BLaER1 (cell line): ENCODE data around the gene BCAT1.
"Not testable (repeated sequence)": the region's sequence is repeated elsewhere in the genome, so short reads cannot be mapped to it uniquely, and the experiment has no call there.

ENCODE experiments used
- H3K27ac ChIP-seq: shearing (Covaris generic); formaldehyde crosslinking; 2 replicates; pipeline ENCODE4 v1.8.1; 2022
- H3K27me3 ChIP-seq: shearing (Covaris generic); formaldehyde crosslinking; 2 replicates; pipeline ENCODE4 v1.8.1; 2022
- H3K36me3 ChIP-seq: shearing (Covaris generic); formaldehyde crosslinking; 2 replicates; pipeline ENCODE4 v1.8.1; 2022
- H3K4me1 ChIP-seq: shearing (Covaris generic); formaldehyde crosslinking; 2 replicates; pipeline ENCODE4 v1.8.1; 2022
- H3K4me2 ChIP-seq: shearing (Covaris generic); formaldehyde crosslinking; 2 replicates; pipeline ENCODE4 v1.8.1; 2022
- H3K4me3 ChIP-seq: shearing (Covaris generic); formaldehyde crosslinking; 2 replicates; pipeline ENCODE4 v1.8.1; 2022
- H3K9ac ChIP-seq: shearing (Covaris generic); formaldehyde crosslinking; 2 replicates; pipeline ENCODE4 v1.8.1; 2022
- H3K9me3 ChIP-seq: shearing (Covaris generic); formaldehyde crosslinking; 2 replicates; pipeline ENCODE4 v1.8.1; 2022
- H4K20me1 ChIP-seq: shearing (Covaris generic); formaldehyde crosslinking; 2 replicates; pipeline ENCODE4 v1.8.1; 2022
- Cebpa-rat ChIP-seq: shearing (Covaris generic); IDR thresholded peaks from 2 replicates; pipeline ENCODE4 v1.8.1; 2022

Gene BCAT1

GRCh38 chr12:24918596-24918995 lies 30.3 kb downstream of the BCAT1 start:
- Histone ChIP-seq H3K27ac (no peak overlapping the region), H4K20me1 (peaks cover 100% of the 10 kb centered on the region), H3K9ac (no peak overlapping the region), H3K27me3 (no peaks in the 10 kb centered on the region), H3K4me2 (no peak overlapping the region), H3K36me3 (peaks cover 92% of the 10 kb centered on the region), H3K4me3 (no peak overlapping the region), H3K9me3 (peaks cover 4% of the 10 kb centered on the region), H3K4me1 (peaks cover 33% of the 10 kb centered on the region)
- no peak for TF ChIP-seq Cebpa-rat

- H3K27ac ChIP-seq: no peak overlapping the region
- no peak for TF ChIP-seq Cebpa-rat
- H3K4me3 ChIP-seq: no peak overlapping the region
- no peaks in the 10 kb centered on the region for H3K27me3 ChIP-seq
- H4K20me1 ChIP-seq: peaks cover 100% of the 10 kb centered on the region
- no peak overlapping the region for H3K9ac ChIP-seq
- H3K4me2 ChIP-seq: no peak overlapping the region
- peaks cover 86% of the 10 kb centered on the region for H3K36me3 ChIP-seq
- H3K9me3 ChIP-seq: peaks cover 4% of the 10 kb centered on the region
- H3K4me1 ChIP-seq: peaks cover 25% of the 10 kb centered on the region
These were observed 33.4 kb downstream of the BCAT1 start for GRCh38 chr12:24915501-24915900.

- Histone ChIP-seq H3K4me2 (peak overlapping the region; percentile 15; the same call in 1 of the 2 replicates), H3K27me3 (no peaks in the 10 kb centered on the region), H3K9me3 (peaks cover 4% of the 10 kb centered on the region), H3K27ac (no peak overlapping the region), H3K9ac (no peak overlapping the region), H3K36me3 (peaks cover 85% of the 10 kb centered on the region), H3K4me1 (peaks cover 40% of the 10 kb centered on the region), H4K20me1 (peaks cover 100% of the 10 kb centered on the region), H3K4me3 (no peak overlapping the region)
- no peak for TF ChIP-seq Cebpa-rat
These were observed 34.9 kb downstream of the BCAT1 start for GRCh38 chr12:24913953-24914352.

GRCh38 chr12:24913130-24913529 lies 35.8 kb downstream of the BCAT1 start:
- Histone ChIP-seq H3K27ac (no peak overlapping the region), H3K9ac (no peak overlapping the region), H4K20me1 (peaks cover 100% of the 10 kb centered on the region), H3K27me3 (no peaks in the 10 kb centered on the region), H3K36me3 (peaks cover 86% of the 10 kb centered on the region), H3K4me3 (no peak overlapping the region), H3K9me3 (peaks cover 4% of the 10 kb centered on the region), H3K4me2 (no peak overlapping the region), H3K4me1 (peaks cover 44% of the 10 kb centered on the region)
- TF ChIP-seq Cebpa-rat: no peak

- H3K9me3 ChIP-seq: no peaks in the 10 kb centered on the region
- no peak overlapping the region for H3K4me3 ChIP-seq
- H3K36me3 ChIP-seq: peaks cover 83% of the 10 kb centered on the region
- no peak for TF ChIP-seq Cebpa-rat
- H3K4me2 ChIP-seq: no peak overlapping the region
- H3K27me3 ChIP-seq: no peaks in the 10 kb centered on the region
- no peak overlapping the region for H3K9ac ChIP-seq
- no peak overlapping the region for H3K27ac ChIP-seq
- H4K20me1 ChIP-seq: peaks cover 100% of the 10 kb centered on the region
- H3K4me1 ChIP-seq: peaks cover 62% of the 10 kb centered on the region
These were observed 37.6 kb downstream of the BCAT1 start for GRCh38 chr12:24911271-24911791.

- Histone ChIP-seq H3K27ac (peak overlapping the region; percentile 50; the same call in 1 of the 2 replicates), H3K36me3 (peaks cover 76% of the 10 kb centered on the region), H3K4me1 (peaks cover 73% of the 10 kb centered on the region), H3K4me2 (peak overlapping the region; percentile 55), H4K20me1 (peaks cover 100% of the 10 kb centered on the region)
- not testable (repeated sequence) for H3K9me3 ChIP-seq, H3K27me3 ChIP-seq, H3K4me3 ChIP-seq, H3K9ac ChIP-seq
These were observed 38.7 kb downstream of the BCAT1 start for GRCh38 chr12:24910192-24910591.

- no peaks in the 10 kb centered on the region for H3K9me3 ChIP-seq
- H3K27me3 ChIP-seq: no peaks in the 10 kb centered on the region
- no peak overlapping the region for H3K9ac ChIP-seq
- H3K4me2 ChIP-seq: peak overlapping the region; percentile 55
- H3K36me3 ChIP-seq: peaks cover 76% of the 10 kb centered on the region
- no peak for TF ChIP-seq Cebpa-rat
- peaks cover 100% of the 10 kb centered on the region for H4K20me1 ChIP-seq
- no peak overlapping the region for H3K4me3 ChIP-seq
- peaks cover 78% of the 10 kb centered on the region for H3K4me1 ChIP-seq
- H3K27ac ChIP-seq: peak overlapping the region; percentile 50; the same call in 1 of the 2 replicates
These were observed 39.2 kb downstream of the BCAT1 start for GRCh38 chr12:24909667-24910066.

GRCh38 chr12:24907464-24907863 lies 41.4 kb downstream of the BCAT1 start:
- peaks cover 100% of the 10 kb centered on the region for H4K20me1 ChIP-seq
- no peaks in the 10 kb centered on the region for H3K27me3 ChIP-seq
- no peak overlapping the region for H3K9ac ChIP-seq
- peaks cover 87% of the 10 kb centered on the region for H3K4me1 ChIP-seq
- H3K36me3 ChIP-seq: peaks cover 58% of the 10 kb centered on the region
- TF ChIP-seq Cebpa-rat: no peak
- H3K9me3 ChIP-seq: no peaks in the 10 kb centered on the region
- peak overlapping the region; percentile 99 for H3K4me2 ChIP-seq
- no peak overlapping the region for H3K27ac ChIP-seq
- no peak overlapping the region for H3K4me3 ChIP-seq

GRCh38 chr12:24906141-24906540 lies 42.8 kb downstream of the BCAT1 start:
- peak overlapping the region; percentile 99 for H3K4me2 ChIP-seq
- H4K20me1 ChIP-seq: peaks cover 100% of the 10 kb centered on the region
- H3K27me3 ChIP-seq: no peaks in the 10 kb centered on the region
- peaks cover 93% of the 10 kb centered on the region for H3K4me1 ChIP-seq
- no peak overlapping the region for H3K9ac ChIP-seq
- H3K4me3 ChIP-seq: no peak overlapping the region
- TF ChIP-seq Cebpa-rat: no peak
- H3K9me3 ChIP-seq: no peaks in the 10 kb centered on the region
- H3K27ac ChIP-seq: no peak overlapping the region
- H3K36me3 ChIP-seq: peaks cover 45% of the 10 kb centered on the region

- Histone ChIP-seq H3K27me3 (no peaks in the 10 kb centered on the region), H3K4me1 (peaks cover 93% of the 10 kb centered on the region), H3K36me3 (peaks cover 45% of the 10 kb centered on the region), H3K9ac (no peak overlapping the region), H3K4me2 (peak overlapping the region; percentile 99), H3K4me3 (no peak overlapping the region), H3K9me3 (no peaks in the 10 kb centered on the region), H3K27ac (peak overlapping the region; percentile 10; the same call in 1 of the 2 replicates), H4K20me1 (peaks cover 100% of the 10 kb centered on the region)
- TF ChIP-seq Cebpa-rat: no peak
These were observed 43.5 kb downstream of the BCAT1 start for GRCh38 chr12:24905431-24905830.

- peak overlapping the region; percentile 74 for H3K4me3 ChIP-seq
- H3K36me3 ChIP-seq: peaks cover 47% of the 10 kb centered on the region
- H3K9me3 ChIP-seq: no peaks in the 10 kb centered on the region
- peaks cover 100% of the 10 kb centered on the region for H4K20me1 ChIP-seq
- H3K27ac ChIP-seq: peak overlapping the region; percentile 89
- H3K4me1 ChIP-seq: peaks cover 90% of the 10 kb centered on the region
- H3K9ac ChIP-seq: peak overlapping the region; percentile 82; the same call in 1 of the 2 replicates
- TF ChIP-seq Cebpa-rat: no peak
- peak overlapping the region; percentile 99 for H3K4me2 ChIP-seq
- H3K27me3 ChIP-seq: no peaks in the 10 kb centered on the region
These were observed 44.0 kb downstream of the BCAT1 start for GRCh38 chr12:24904871-24905270.
